ENCODE results near the gene PLAAT3.
"Not testable (repeated sequence)": the region's sequence is repeated elsewhere in the genome, so short reads cannot be mapped to it uniquely, and the experiment has no call there.

Gene PLAAT3

GRCh38 chr11:63535734-63536133 is 78.5 kb downstream of the PLAAT3 start:
- peak; percentile 32 for DNase-seq

GRCh38 chr11:63534895-63535461 is 79.3 kb downstream of the PLAAT3 start:
- DNase-seq = peak; percentile 17

- DNase-seq = no peak
Measured at GRCh38 chr11:63534076-63534475, 80.2 kb downstream of the PLAAT3 start.

GRCh38 chr11:63532799-63533475 is 81.3 kb downstream of the PLAAT3 start:
- no peak for DNase-seq

GRCh38 chr11:63532117-63532516 is 82.1 kb downstream of the PLAAT3 start:
- no peak for DNase-seq

- peak; percentile 47 for DNase-seq
Measured at GRCh38 chr11:63531074-63531792, 83.0 kb downstream of the PLAAT3 start.

- DNase-seq = no peak
Measured at GRCh38 chr11:63530021-63530420, 84.2 kb downstream of the PLAAT3 start.

- not testable (repeated sequence) for DNase-seq
Measured at GRCh38 chr11:63529373-63529772, 84.9 kb downstream of the PLAAT3 start.

GRCh38 chr11:63528729-63529278 is 85.4 kb downstream of the PLAAT3 start:
- not testable (repeated sequence) for DNase-seq

- DNase-seq = not testable (repeated sequence)
Measured at GRCh38 chr11:63528156-63528555, 86.1 kb downstream of the PLAAT3 start.

GRCh38 chr11:63527667-63528066 is 86.6 kb downstream of the PLAAT3 start:
- no peak for DNase-seq
